GM12865 (cell line): ENCODE measurements around the gene NXN.
"Not testable (repeated sequence)": the region's sequence is repeated elsewhere in the genome, so short reads cannot be mapped to it uniquely, and the experiment has no call there.

Source experiments
- DNase-seq: peaks from one replicate; pipeline ENCODE4 v3.0.0; 2010; ENCODE audit warnings: low read depth
- H3K4me3 ChIP-seq: 2 replicates; pipeline ENCODE4 v1.5.1; 2011; ENCODE audit warnings: mild to moderate bottlenecking, low read depth, low read length, control low read depth
- TF ChIP-seq, protein P1 (sequence below): IDR thresholded peaks from 2 replicates; pipeline ENCODE4 v1.5.1; 2011; ENCODE audit warnings: low read length, control low read depth, low read depth, inconsistent platforms; ENCODE audit not compliant: insufficient read depth; ENCODE audit errors: missing control alignments

NXN gene

DNA sequence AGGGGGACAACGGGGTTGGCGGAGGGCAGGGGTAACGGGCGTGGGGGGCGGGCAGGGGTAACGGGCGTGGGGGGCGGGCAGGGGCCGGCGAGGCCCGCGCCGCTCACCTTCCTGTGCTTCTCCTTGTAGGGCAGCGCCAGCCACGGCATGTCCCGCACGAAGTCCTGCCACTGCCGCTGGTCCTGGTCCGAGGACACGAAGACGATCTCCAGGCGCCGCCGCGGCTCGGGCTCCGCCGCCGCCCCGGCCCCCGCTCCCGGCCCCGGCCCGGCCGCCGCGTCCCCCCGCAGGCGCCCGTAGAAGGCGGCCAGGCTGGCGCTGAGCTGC lies 401 bp downstream of the NXN start:
- no peak for DNase-seq
- TF ChIP-seq, protein P1, sequence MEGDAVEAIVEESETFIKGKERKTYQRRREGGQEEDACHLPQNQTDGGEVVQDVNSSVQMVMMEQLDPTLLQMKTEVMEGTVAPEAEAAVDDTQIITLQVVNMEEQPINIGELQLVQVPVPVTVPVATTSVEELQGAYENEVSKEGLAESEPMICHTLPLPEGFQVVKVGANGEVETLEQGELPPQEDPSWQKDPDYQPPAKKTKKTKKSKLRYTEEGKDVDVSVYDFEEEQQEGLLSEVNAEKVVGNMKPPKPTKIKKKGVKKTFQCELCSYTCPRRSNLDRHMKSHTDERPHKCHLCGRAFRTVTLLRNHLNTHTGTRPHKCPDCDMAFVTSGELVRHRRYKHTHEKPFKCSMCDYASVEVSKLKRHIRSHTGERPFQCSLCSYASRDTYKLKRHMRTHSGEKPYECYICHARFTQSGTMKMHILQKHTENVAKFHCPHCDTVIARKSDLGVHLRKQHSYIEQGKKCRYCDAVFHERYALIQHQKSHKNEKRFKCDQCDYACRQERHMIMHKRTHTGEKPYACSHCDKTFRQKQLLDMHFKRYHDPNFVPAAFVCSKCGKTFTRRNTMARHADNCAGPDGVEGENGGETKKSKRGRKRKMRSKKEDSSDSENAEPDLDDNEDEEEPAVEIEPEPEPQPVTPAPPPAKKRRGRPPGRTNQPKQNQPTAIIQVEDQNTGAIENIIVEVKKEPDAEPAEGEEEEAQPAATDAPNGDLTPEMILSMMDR: no peak
- peak overlapping the region; percentile 51 for H3K4me3 ChIP-seq

DNA sequence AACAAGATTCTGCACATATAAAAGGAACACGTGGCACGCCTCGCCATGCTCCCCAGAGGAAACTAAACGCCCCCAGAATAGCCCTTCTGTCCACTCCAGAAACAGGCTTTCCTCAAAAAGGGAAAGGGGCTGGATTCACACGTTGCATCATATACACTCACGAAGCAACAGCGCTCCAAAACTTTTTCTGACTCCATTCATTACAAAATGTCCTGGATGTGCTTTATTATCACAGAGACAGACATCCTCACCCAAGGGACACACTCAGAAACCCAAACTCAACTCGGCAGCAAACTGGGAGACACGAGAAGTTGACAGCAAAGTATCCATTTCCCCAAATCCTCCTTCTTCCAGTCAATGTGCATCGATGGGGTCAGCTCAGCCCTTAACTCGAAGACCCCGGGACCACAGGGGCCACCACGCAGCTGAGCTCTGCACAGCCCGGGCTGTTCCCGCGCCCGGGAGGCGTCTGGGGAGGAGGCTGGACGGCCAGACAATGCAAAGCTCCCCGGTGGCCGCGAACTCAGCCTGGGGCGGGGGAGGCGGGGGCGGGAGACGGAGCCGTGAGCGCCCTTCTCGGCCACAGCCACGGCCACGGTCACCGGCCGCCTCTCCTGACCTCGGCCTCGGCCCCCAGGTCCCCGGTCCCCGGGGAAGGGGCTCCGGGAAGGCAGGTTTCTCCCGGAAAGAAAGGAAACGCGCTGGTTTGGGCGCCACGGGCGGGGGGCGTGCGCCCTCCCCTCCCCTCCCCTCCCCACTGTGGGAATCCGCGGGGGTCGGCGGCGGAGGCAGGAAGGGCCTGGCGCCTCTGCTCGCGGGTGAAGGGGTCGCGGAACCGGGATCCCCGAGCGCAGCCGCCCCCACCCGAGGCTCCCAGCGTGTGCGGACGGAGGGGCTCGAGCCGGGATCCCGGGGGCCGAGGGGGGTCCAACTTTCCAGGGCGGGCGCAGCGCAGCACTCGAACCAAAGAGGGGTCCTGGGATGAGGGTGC lies 1.2 kb downstream of the NXN start:
- no peak for DNase-seq
- H3K4me3 ChIP-seq: no peak overlapping the region
- TF ChIP-seq, protein P1: no peak

DNA sequence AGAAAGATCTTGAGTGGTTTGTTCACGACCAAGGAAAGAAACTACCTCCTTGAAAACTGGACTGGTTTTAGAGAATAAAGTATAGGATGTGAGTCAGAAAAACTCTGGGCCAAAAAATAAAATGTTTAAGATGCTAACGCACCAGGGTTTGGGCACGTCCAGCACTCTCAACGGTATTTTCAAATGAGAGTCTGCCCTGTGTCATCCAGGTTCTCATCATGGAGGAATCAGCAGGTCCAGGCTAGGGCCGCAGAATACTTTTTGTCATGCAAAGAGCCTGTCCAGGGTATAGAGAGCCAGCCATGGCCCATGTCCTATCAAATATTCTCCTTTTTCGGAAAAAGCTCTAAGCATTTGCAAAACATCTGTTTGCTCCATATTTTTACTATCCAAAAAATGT lies 2.4 kb downstream of the NXN start:
- TF ChIP-seq, protein P1: no peak
- no peak overlapping the region for H3K4me3 ChIP-seq
- no peak for DNase-seq

DNA sequence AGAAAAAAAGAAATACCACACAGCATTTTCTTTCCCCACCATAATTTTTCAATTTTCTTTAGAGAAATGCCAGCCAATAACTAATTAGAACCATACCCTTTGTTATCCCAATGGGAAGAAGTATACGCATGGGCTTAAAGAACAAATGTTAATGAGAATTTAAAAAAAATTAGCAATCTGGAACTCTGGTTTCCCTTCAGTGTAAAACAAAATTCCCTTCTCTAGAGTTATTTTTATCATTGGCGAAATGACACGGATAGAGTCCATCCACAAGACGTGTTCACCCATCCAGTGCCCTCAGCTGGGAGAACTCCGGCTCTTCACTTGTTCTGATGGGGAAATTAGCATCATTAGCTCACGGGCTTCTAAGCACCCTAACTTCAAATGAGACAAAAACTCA lies 3.3 kb downstream of the NXN start:
- H3K4me3 ChIP-seq: no peak overlapping the region
- DNase-seq: no peak
- TF ChIP-seq, protein P1: no peak

DNA sequence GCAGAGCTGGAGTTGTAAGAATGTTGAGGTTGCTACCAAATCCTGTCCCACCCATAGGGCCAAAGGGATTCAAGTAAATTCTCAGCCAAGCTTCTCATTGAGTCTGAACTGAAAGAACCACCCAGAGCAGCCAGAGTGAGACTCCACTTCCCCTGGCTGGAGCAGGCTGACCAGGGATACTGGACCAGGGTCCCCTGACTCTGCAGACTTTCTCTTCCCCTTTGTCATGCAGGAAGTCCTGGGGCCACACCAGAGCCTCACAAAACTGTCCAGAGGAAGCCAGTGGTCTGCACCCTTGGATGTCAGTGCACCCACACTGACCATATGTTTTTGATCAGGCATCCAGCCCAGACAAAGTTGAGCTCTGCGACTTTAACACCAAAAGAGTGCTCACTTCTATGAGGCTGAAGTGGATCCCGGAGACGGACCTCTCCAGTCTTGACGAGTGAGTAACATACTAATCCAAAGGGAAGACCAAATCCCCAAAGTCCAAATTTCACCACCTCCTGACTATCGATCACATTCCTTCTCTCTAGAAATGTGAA lies 4.1 kb downstream of the NXN start:
- TF ChIP-seq, protein P1: no peak
- H3K4me3 ChIP-seq: no peak overlapping the region

DNA sequence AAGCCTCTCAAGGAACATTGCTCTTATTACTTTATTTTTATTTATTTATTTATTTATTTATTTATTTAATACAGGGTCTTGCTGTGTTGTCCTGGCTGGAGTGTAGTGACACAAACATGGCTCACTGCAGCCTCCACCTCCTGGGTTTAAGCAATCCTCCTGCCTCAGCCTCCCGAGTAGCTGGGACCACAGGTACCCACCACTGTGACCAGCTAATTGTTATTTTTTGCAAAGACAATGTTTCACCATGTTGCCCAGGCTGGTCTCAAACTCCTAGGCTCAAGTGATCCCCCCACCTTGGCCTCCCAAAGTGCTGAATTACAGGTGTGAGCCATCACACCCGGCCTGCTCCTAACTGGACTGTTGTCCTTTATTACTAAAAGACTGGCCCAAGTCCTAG lies 4.8 kb downstream of the NXN start:
- not testable (repeated sequence) for DNase-seq, H3K4me3 ChIP-seq

More for the DNA sequence above, 4.1 kb downstream of the NXN start:
- DNase-seq: no peak

DNA sequence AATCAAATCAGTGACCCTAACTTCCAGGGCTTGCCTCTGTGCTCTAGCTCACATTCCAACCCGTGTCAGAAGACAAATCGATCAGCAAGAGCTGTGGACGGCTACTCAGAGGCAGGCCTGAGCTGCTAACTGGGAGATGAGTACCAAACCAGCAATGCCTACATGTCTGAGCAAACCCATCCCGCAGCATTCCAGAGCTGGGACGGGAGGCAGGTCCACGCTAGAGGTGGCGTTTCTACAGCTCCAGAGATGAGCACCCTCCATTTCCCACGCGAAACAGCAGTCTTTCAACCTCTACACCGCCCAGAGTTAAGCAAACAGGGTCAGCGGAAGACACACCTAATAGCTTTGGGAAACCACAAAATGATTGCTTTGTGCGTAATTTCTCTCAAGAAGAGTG lies 6.5 kb downstream of the NXN start:
- TF ChIP-seq, protein P1: no peak
- no peak overlapping the region for H3K4me3 ChIP-seq
- no peak for DNase-seq

DNA sequence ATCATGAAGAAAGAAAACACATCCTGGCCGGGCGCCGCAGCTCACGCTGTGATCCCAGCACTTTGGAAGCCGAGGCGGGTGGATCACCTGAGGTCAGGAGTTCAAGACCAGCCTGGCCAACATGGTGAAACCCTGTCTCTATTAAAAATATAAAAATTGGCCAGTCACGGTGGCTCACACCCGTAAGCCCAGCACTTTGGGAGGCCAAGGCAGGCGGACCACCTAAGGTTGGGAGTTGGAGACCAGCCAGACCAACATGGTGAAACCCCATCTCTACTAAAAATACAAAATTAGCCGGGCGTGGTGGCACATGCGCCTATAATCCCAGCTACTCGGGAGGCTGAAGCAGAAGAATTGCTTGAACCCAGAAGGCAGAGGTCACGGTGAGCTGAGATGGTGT lies 7.7 kb downstream of the NXN start:
- DNase-seq, H3K4me3 ChIP-seq: not testable (repeated sequence)
